ENCODE measurements around the gene MGAT4A.

MGAT4A gene

DNA sequence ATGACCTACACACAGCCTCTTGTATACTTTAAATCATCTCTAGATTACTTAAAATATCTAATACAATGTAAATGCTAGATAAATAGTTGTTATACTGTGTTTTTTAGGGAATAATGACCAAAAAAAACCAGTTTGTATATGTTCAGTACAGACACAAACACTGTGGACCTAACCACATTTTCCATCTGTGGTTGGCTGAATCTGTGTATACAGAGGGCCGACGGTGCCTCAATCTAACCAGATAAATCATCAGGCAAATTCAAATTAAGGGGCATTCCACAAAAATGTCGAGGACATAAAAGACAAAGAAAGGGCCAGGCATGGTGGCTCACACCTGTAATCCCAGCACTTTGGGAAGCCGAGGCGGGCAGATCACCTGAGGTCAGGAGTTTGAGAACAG, 14.1 kb downstream of the MGAT4A start:
- no peak overlapping the region for H3K4me3 ChIP-seq (ENCODE audit: low read depth, low read length)
- no peaks in the 10 kb centered on the region for H3K27me3 ChIP-seq (ENCODE audit: insufficient read depth, low read depth, severe bottlenecking)
- no peaks in the 10 kb centered on the region for H3K9me3 ChIP-seq (ENCODE audit: severe bottlenecking)
- no peaks in the 10 kb centered on the region for H3K36me3 ChIP-seq
- H3K27ac ChIP-seq: no peak overlapping the region
- no peak for DNase-seq
- no peak for TF ChIP-seq CTCF (IDR thresholded peaks at IDR 0.05; ENCODE audit: low read depth, low read length)

DNA sequence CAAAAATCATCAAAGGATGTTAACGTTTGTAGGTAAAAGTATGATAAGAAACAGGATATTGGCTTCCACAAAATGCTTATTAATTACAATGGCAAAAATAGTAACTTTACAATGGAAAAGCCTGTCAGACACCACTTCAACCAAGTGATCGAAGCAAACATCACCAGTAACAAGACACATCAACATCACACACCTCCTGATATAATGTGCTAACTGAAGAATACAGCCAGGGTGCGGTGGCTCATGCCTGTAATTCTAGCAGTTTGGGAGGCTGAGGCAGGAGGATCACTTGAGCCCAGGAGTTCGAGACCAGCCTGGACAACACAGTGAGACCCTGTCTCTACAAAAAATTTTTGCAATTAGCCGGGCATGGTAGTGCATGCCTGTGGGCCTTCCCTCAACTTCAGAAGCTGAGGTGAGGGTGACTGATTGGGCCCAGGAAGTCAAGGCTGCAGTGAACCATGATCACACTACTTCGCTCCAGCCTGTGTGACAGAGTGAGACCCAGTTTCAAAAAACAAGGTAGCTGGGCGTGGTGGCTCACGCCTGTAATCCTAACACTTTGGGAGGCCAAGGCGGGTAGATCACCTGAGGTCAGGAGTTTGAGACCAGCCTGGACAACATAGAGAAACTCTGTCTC, 15.0 kb downstream of the MGAT4A start:
- no peak for TF ChIP-seq CTCF (IDR thresholded peaks at IDR 0.05; ENCODE audit: low read depth, low read length)
- no peak for DNase-seq
- Histone ChIP-seq H3K36me3 (no peaks in the 10 kb centered on the region), H3K27me3 (ENCODE audit: insufficient read depth, low read depth, severe bottlenecking) (no peaks in the 10 kb centered on the region), H3K9me3 (ENCODE audit: severe bottlenecking) (no peaks in the 10 kb centered on the region), H3K4me3 (ENCODE audit: low read depth, low read length) (no peak overlapping the region), H3K27ac (no peak overlapping the region)

DNA sequence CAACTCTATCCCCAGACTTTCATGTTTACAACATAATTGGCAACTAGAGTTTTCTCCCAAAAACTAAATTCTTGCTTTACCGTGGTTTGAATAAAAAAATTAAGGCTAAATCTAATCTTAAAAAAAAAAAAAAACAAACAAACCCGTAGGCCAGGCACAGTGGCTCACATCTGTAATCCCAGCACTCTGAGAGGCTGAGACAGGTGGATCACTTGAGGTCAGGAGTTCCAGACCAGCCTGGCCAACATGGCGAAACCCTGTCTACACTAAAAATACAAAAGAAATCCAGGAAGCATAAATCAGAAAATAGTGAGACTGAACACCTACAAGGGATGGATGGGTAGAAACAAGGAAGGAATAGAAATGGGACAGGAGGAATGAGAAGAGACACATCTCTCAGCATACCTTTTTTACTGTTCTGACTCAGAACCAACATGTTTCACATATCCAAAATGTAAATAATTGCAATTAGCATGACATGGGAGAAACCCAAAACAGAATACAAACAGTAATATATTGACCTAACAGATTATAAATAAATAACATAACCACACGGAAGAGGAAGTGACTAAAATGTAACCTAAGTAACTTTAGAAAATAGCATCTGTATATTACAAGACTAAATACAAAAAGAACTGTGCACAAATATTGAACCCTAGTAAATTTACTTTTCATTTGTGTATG, 17.5 kb downstream of the MGAT4A start:
- Histone ChIP-seq H3K9me3 (ENCODE audit: severe bottlenecking) (no peaks in the 10 kb centered on the region), H3K4me3 (ENCODE audit: low read depth, low read length) (no peak overlapping the region), H3K27me3 (ENCODE audit: insufficient read depth, low read depth, severe bottlenecking) (no peaks in the 10 kb centered on the region), H3K36me3 (no peaks in the 10 kb centered on the region), H3K27ac (no peak overlapping the region)
- DNase-seq: no peak
- no peak for TF ChIP-seq CTCF (IDR thresholded peaks at IDR 0.05; ENCODE audit: low read depth, low read length)

GRCh38 chr2:98712145-98712544, 18.8 kb downstream of the MGAT4A start:
- no peaks in the 10 kb centered on the region for H3K27me3 ChIP-seq (ENCODE audit: insufficient read depth, low read depth, severe bottlenecking)
- no peak for DNase-seq
- H3K9me3 ChIP-seq (ENCODE audit: severe bottlenecking): no peaks in the 10 kb centered on the region
- no peak overlapping the region for H3K27ac ChIP-seq
- H3K36me3 ChIP-seq: no peaks in the 10 kb centered on the region
- H3K4me3 ChIP-seq (ENCODE audit: low read depth, low read length): no peak overlapping the region
- no peak for TF ChIP-seq CTCF (IDR thresholded peaks at IDR 0.05; ENCODE audit: low read depth, low read length)

- no peak for DNase-seq
- Histone ChIP-seq H3K4me3 (ENCODE audit: low read depth, low read length) (no peak overlapping the region), H3K27ac (no peak overlapping the region), H3K9me3 (ENCODE audit: severe bottlenecking) (no peaks in the 10 kb centered on the region), H3K27me3 (ENCODE audit: insufficient read depth, low read depth, severe bottlenecking) (no peaks in the 10 kb centered on the region), H3K36me3 (no peaks in the 10 kb centered on the region)
- no peak for TF ChIP-seq CTCF (IDR thresholded peaks at IDR 0.05; ENCODE audit: low read depth, low read length)
These were observed 19.4 kb downstream of the MGAT4A start for GRCh38 chr2:98711506-98711905.

GRCh38 chr2:98710734-98711133, 20.2 kb downstream of the MGAT4A start:
- Histone ChIP-seq H3K27ac (no peak overlapping the region), H3K4me3 (ENCODE audit: low read depth, low read length) (no peak overlapping the region), H3K27me3 (ENCODE audit: insufficient read depth, low read depth, severe bottlenecking) (no peaks in the 10 kb centered on the region), H3K9me3 (ENCODE audit: severe bottlenecking) (no peaks in the 10 kb centered on the region), H3K36me3 (no peaks in the 10 kb centered on the region)
- DNase-seq: no peak
- no peak for TF ChIP-seq CTCF (IDR thresholded peaks at IDR 0.05; ENCODE audit: low read depth, low read length)
